H1 (cell line): ENCODE measurements around the gene P3H1. TPM values are rescaled to one million over a fixed set of nuclear protein-coding genes. Genes with fewer than 3 reads are reported as not detected.

Experiments
- CTCF ChIA-PET: fragments of 300-600 bp; sonication (Branson Sonifier 250); formaldehyde crosslinking; loops from one replicate; lab custom pipeline; 2021; ENCODE audit not compliant: partially characterized antibody; lab: Charles Lee
- POLR2A ChIA-PET: fragments of 300-600 bp; sonication (Branson Sonifier 250); formaldehyde crosslinking; loops from one replicate; lab custom pipeline; 2021; ENCODE audit warnings: inconsistent platforms; ENCODE audit not compliant: partially characterized antibody; lab: Charles Lee
- DNase-seq, 2 experiments: peaks; one replicate each; pipeline versions ENCODE4 v3.0.0 to v3.0.0-alpha.2; 2010 to 2022; ENCODE audit warnings: low spot score in 2 of 2, low read depth in 1 of 2, mixed read lengths in 1 of 2
- FAIRE-seq: peaks from 2 replicates; lab custom pipeline; 2011; peaks lifted over from hg19 to GRCh38; lab: Jason Lieb, UNC
- H2AFZ ChIP-seq: 2 replicates; pipeline ENCODE4 v1.8.1; 2012; ENCODE audit warnings: low read length, inconsistent platforms
- H2AK5ac ChIP-seq: 2 replicates; pipeline ENCODE4 v1.6.1; 2013; ENCODE audit warnings: low read depth, low read length
- H2BK120ac ChIP-seq: replicated peaks from 2 replicates; pipeline ENCODE3; 2013; ENCODE audit warnings: low read depth, low read length, inconsistent platforms
- H2BK12ac ChIP-seq: 2 replicates; pipeline ENCODE4 v1.6.1; 2013; ENCODE audit warnings: low read depth, low read length
- H2BK15ac ChIP-seq: 2 replicates; pipeline ENCODE4 v1.6.1; 2013; ENCODE audit warnings: low read length
- H2BK20ac ChIP-seq: 2 replicates; pipeline ENCODE4 v1.6.1; 2013; ENCODE audit warnings: low read length
- H2BK5ac ChIP-seq: 2 replicates; pipeline ENCODE4 v1.6.1; 2013; ENCODE audit warnings: low read depth, low read length
- H3K14ac ChIP-seq: 2 replicates; pipeline ENCODE4 v1.6.1; 2013; ENCODE audit warnings: inconsistent platforms; ENCODE audit not compliant: insufficient read length
- H3K18ac ChIP-seq: 2 replicates; pipeline ENCODE4 v1.6.1; 2013; ENCODE audit warnings: low read length; ENCODE audit errors: extremely low read depth
- H3K23ac ChIP-seq: 2 replicates; pipeline ENCODE4 v1.6.1; 2013; ENCODE audit warnings: inconsistent platforms; ENCODE audit not compliant: insufficient read length
- H3K23me2 ChIP-seq: 2 replicates; pipeline ENCODE4 v1.6.1; 2013; ENCODE audit warnings: low read depth, low read length
- H3K27ac ChIP-seq: 2 replicates; pipeline ENCODE4 v1.6.1; 2011; ENCODE audit warnings: low read depth, low read length, inconsistent platforms
- H3K27me3 ChIP-seq, 4 experiments: replicated peaks in 1 of 4; 1 replicate in 1 of 4; 2 replicates in 3 of 4; pipeline versions ENCODE4 v1.6.1 to v1.8.1; 2011 to 2013; ENCODE audit warnings: low read length in 3 of 4, mild to moderate bottlenecking in 3 of 4, inconsistent platforms in 2 of 4, mixed read lengths in 2 of 4, moderate library complexity in 1 of 4; ENCODE audit not compliant: control insufficient read depth in 3 of 4, insufficient read depth in 3 of 4; ENCODE audit errors: extremely low read depth in 1 of 4
- H3K36me3 ChIP-seq, 4 experiments: 2 replicates each; pipeline versions ENCODE4 v1.6.1 to v1.8.1; 2011 to 2013; ENCODE audit warnings: mild to moderate bottlenecking in 4 of 4, low read length in 3 of 4, moderate library complexity in 2 of 4, control low read depth in 1 of 4, inconsistent platforms in 1 of 4; ENCODE audit not compliant: insufficient read depth in 4 of 4, control insufficient read depth in 2 of 4
- H3K4ac ChIP-seq: replicated peaks from 2 replicates; pipeline ENCODE3; 2013; ENCODE audit warnings: low read length, low read depth, mixed read lengths, inconsistent platforms; ENCODE audit not compliant: insufficient read length
- H3K4me1 ChIP-seq, 4 experiments: replicated peaks in 1 of 4; 1 replicate in 1 of 4; 2 replicates in 3 of 4; pipeline versions ENCODE4 v1.6.1 to v1.8.1; 2011 to 2013; ENCODE audit warnings: low read length in 3 of 4, inconsistent platforms in 2 of 4, mixed read lengths in 1 of 4; ENCODE audit not compliant: insufficient read depth in 4 of 4, control insufficient read depth in 3 of 4
- H3K4me2 ChIP-seq, 2 experiments: 2 replicates each; pipeline versions ENCODE4 v1.6.1 to v1.8.1; 2011 to 2013; ENCODE audit warnings: low read depth in 2 of 2, low read length in 2 of 2, control low read depth in 1 of 2, inconsistent platforms in 1 of 2, mild to moderate bottlenecking in 1 of 2; ENCODE audit not compliant: insufficient read depth in 1 of 2
- H3K4me3 ChIP-seq, 4 experiments: fragments of 200-600, 300-600 bp in 1 of 4; sonication (generic), shearing (Covaris generic), sonication (Bioruptor Twin) in 1 of 4; 2 replicates each; pipeline versions ENCODE4 v1.5.1 to v1.8.1; 2011 to 2016; ENCODE audit warnings: low read length in 4 of 4, low read depth in 3 of 4, control low read depth in 2 of 4, inconsistent platforms in 2 of 4, mild to moderate bottlenecking in 2 of 4, mixed read lengths in 1 of 4, moderate library complexity in 1 of 4; ENCODE audit not compliant: insufficient read depth in 2 of 4; ENCODE audit errors: extremely low read depth in 1 of 4
- H3K56ac ChIP-seq: replicated peaks from 2 replicates; pipeline ENCODE3; 2013; ENCODE audit warnings: low read depth, mild to moderate bottlenecking, mixed read lengths, low read length, inconsistent platforms; ENCODE audit not compliant: insufficient read length
- H3K79me1 ChIP-seq: 2 replicates; pipeline ENCODE4 v1.6.1; 2013; ENCODE audit warnings: low read depth, low read length, control low read depth
- H3K79me2 ChIP-seq, 2 experiments: 2 replicates each; pipeline versions ENCODE4 v1.6.1 to v1.8.1; 2012 to 2013; ENCODE audit warnings: low read length in 2 of 2, mild to moderate bottlenecking in 2 of 2, inconsistent platforms in 1 of 2; ENCODE audit not compliant: insufficient read depth in 2 of 2, control insufficient read depth in 1 of 2
- H3K9ac ChIP-seq, 4 experiments: replicated peaks in 1 of 4; 1 replicate in 1 of 4; 2 replicates in 3 of 4; pipeline versions ENCODE4 v1.6.1 to v1.8.1; 2011 to 2013; ENCODE audit warnings: low read depth in 3 of 4, low read length in 3 of 4, control low read depth in 2 of 4, mild to moderate bottlenecking in 2 of 4, moderate library complexity in 2 of 4, inconsistent platforms in 1 of 4; ENCODE audit errors: extremely low read depth in 1 of 4
- H3K9me3 ChIP-seq, 2 experiments: 2 replicates each; pipeline versions ENCODE4 v1.6.1 to v1.8.1; 2012 to 2013; ENCODE audit warnings: mild to moderate bottlenecking in 2 of 2, moderate library complexity in 2 of 2, control low read depth in 1 of 2, inconsistent platforms in 1 of 2, low read depth in 1 of 2, low read length in 1 of 2, mixed read lengths in 1 of 2; ENCODE audit not compliant: insufficient read depth in 2 of 2
- H4K20me1 ChIP-seq, 2 experiments: replicated peaks in 1 of 2; 2 replicates each; pipeline versions ENCODE3 to v1.8.1; 2011 to 2013; ENCODE audit warnings: inconsistent platforms in 2 of 2, low read length in 2 of 2, mild to moderate bottlenecking in 1 of 2; ENCODE audit not compliant: insufficient read depth in 2 of 2, control insufficient read depth in 1 of 2
- H4K5ac ChIP-seq: 2 replicates; pipeline ENCODE4 v1.6.1; 2013; ENCODE audit warnings: low read length, low read depth, mixed read lengths, inconsistent platforms; ENCODE audit not compliant: insufficient read length
- H4K8ac ChIP-seq: 2 replicates; pipeline ENCODE4 v1.8.0; 2013; ENCODE audit warnings: mild to moderate bottlenecking, moderate library complexity, low read length, inconsistent platforms; ENCODE audit not compliant: insufficient read depth; ENCODE audit errors: extremely low read depth
- H4K91ac ChIP-seq: replicated peaks from 2 replicates; pipeline ENCODE3; 2013; ENCODE audit warnings: low read length, mixed read lengths, inconsistent platforms; ENCODE audit not compliant: insufficient read length
- POLR2AphosphoS5 ChIP-seq: IDR thresholded peaks from 2 replicates; pipeline ENCODE4 v1.6.1; 2011; ENCODE audit warnings: low read depth, low read length
- TBP ChIP-seq: IDR thresholded peaks from 2 replicates; pipeline ENCODE4 v1.6.1; 2011; ENCODE audit warnings: low read depth, low read length, improper control_type of control experiment
- WGBS, 2 experiments: shearing (Covaris generic) in 1 of 2; methylation state at CpG; one replicate each; pipeline versions ENCODE4 v1.1.6 to v1.1.7; 2013 to 2015; ENCODE audit warnings: low lambda C conversion rate in 2 of 2, mixed read lengths in 2 of 2, inconsistent platforms in 1 of 2, low coverage in 1 of 2, missing lambda C conversion rate in 1 of 2; ENCODE audit not compliant: insufficient replicate concordance in 2 of 2, insufficient coverage in 1 of 2, insufficient read length in 1 of 2; ENCODE audit errors: extremely low coverage in 1 of 2, missing lambda C conversion rate in 1 of 2; 5-methylcytosine and 5-hydroxymethylcytosine counted together
- polyA plus RNA-seq, 7 experiments: library from polyadenylated mRNA; depleted of rRNA in 3 of 7; stranded (reverse) in 5 of 7; unstranded in 2 of 7; fragments of >200 nt in 5 of 7; fragments of 200-250 nt in 2 of 7; gene quantifications; 1 replicate in 5 of 7; 2 replicates in 1 of 7; 4 replicates in 1 of 7; pipeline versions ENCODE4 v1.2.1 to v1.2.3, GENCODE V29; 2011 to 2013; ENCODE audit warnings: missing spikeins in 2 of 7, mixed read lengths in 2 of 7
- total RNA-seq: library from RNA; stranded (reverse); fragmentation: NEBNext Ultra II Directional; extraction: Animal tissue kit (Norgen Biotek cat#: 25700); gene quantifications from 2 replicates; pipeline ENCODE4 v1.2.1, GENCODE V29; 2021

The P3H1 gene
- total and polyA plus RNA-seq, 2 of the 8 experiments (the other 6 are each of a cell fraction or from before 2014, with no cell fraction given): 58.4 to 87.5 TPM

DNA sequence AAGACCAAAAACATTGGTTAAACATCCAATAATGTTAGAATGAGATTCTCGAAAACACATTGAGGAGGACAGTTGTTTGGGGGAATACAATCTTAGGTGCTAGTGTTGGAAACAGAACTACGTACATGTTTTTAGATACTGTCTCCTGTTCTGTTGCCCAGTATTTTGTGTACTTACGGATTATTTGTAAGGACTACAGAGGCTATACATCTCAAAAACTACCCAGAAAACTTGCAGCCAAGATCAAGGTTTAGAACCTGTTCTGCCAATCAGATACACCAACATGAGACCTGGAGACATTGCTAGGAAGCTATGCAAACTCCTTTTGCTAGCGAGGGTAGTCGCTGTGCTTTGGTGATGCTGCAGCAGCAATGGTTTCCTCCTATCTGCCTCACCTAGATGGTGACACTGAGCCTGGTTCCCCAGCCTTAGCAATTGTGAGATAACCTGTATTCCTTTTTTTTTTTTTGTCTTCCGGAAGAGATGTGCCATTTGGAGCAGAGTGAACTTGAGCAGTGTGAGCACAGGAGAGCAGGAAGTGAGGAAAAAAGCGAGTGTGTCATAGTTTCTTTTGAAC is 62.9 kb downstream of the P3H1 start:
- CTCF ChIA-PET: interaction anchor here (0.7 kb wide), 1 partner anchor 73 kb away, joined by 3 read pairs; no protein-coding TSS in a partner anchor
- Histone ChIP-seq H3K9me3 (no peaks in the 10 kb centered on the region), H3K4me2 (no peak overlapping the region), H3K56ac (no peak overlapping the region), H3K14ac (no peak overlapping the region), H2AFZ (no peak overlapping the region)
- TF ChIP-seq POLR2AphosphoS5 (peak; percentile 56), TBP (no peak)
- TF ChIP-seq, all 59 proteins: peak for 1
- H4K20me1 ChIP-seq: peaks cover 4 to 6% of the 10 kb centered on the region in 2 experiments
- no peak overlapping the region for H2AK5ac ChIP-seq
- H4K91ac ChIP-seq: no peak overlapping the region
- DNase-seq (no peak), FAIRE-seq (no peak)
- no peak overlapping the region for H2BK120ac ChIP-seq
- no peak overlapping the region for H2BK15ac ChIP-seq
- no peak overlapping the region for H4K5ac ChIP-seq
- H2BK20ac ChIP-seq: no peak overlapping the region
- no peak overlapping the region for H4K8ac ChIP-seq
- H3K79me1 ChIP-seq: peaks cover 2% of the 10 kb centered on the region; the same call in 1 of the 2 replicates
- H3K36me3 ChIP-seq: peaks cover 15 to 80% (median 54%) of the 10 kb centered on the region in 4 experiments
- no peak overlapping the region for H3K23ac ChIP-seq
- H3K27ac ChIP-seq: no peak overlapping the region
- no peak overlapping the region for H2BK12ac ChIP-seq
- peaks cover 0 to 57% of the 10 kb centered on the region in 2 experiments; a peak in 2 of 4 replicates for H3K79me2 ChIP-seq
- no peaks in the 10 kb centered on the region for H3K4me1 ChIP-seq
- POLR2A ChIA-PET: interaction anchor here (0.6 to 1.9 kb wide), 5 partner anchors 9 to 57 kb away, joined by 3 to 6 read pairs (median 4); partner anchors contain the start of gene YBX1
- H3K23me2 ChIP-seq: no peaks in the 10 kb centered on the region
- H3K18ac ChIP-seq: no peak overlapping the region
- H2BK5ac ChIP-seq: no peak overlapping the region
- no peaks in the 10 kb centered on the region for H3K27me3 ChIP-seq
- no peak overlapping the region for H3K4ac ChIP-seq
- no peak overlapping the region for H3K4me3 ChIP-seq
- 91% methylated on average over 7 of the region's 7 CpGs; no CpG with 5 or more reads in 1 of the 2 experiments for whole genome bisulfite sequencing, 2 experiments
- no peak overlapping the region for H3K9ac ChIP-seq
